Measurements from ENCODE around the gene NUTF2.
"Not testable (repeated sequence)": the region's sequence is repeated elsewhere in the genome, so short reads cannot be mapped to it uniquely, and the experiment has no call there.

DNA sequence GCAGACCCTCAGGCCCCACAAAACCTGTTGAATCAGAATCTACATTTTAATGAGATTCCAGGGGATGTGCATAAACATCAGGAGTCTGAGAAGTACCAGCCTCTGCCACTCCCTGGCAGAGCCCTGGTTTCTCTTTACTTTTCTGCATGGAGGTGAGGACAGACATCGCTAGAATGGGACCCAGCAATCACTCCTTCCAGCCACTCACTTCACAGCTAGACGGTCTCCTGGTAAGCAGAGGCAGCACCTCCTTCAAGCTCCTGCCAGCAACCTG is 68.7 kb downstream of the NUTF2 start:
- TF ChIP-seq EP300 (IDR thresholded peaks at IDR 0.05): not testable (repeated sequence)
- TF ChIP-seq, protein P1, sequence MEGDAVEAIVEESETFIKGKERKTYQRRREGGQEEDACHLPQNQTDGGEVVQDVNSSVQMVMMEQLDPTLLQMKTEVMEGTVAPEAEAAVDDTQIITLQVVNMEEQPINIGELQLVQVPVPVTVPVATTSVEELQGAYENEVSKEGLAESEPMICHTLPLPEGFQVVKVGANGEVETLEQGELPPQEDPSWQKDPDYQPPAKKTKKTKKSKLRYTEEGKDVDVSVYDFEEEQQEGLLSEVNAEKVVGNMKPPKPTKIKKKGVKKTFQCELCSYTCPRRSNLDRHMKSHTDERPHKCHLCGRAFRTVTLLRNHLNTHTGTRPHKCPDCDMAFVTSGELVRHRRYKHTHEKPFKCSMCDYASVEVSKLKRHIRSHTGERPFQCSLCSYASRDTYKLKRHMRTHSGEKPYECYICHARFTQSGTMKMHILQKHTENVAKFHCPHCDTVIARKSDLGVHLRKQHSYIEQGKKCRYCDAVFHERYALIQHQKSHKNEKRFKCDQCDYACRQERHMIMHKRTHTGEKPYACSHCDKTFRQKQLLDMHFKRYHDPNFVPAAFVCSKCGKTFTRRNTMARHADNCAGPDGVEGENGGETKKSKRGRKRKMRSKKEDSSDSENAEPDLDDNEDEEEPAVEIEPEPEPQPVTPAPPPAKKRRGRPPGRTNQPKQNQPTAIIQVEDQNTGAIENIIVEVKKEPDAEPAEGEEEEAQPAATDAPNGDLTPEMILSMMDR (IDR thresholded peaks at IDR 0.05): not testable (repeated sequence)
